Mucosa of gallbladder (tissue), 1 donor: ENCODE data around the gene DNAH2. TPM values are rescaled to one million over a fixed set of nuclear protein-coding genes. Genes with fewer than 3 reads are reported as not detected.

Source experiments
- DNase-seq: peaks from one replicate; pipeline ENCODE4 v3.0.0-alpha.2; 2020; ENCODE audit warnings: low spot score
- total RNA-seq: library from RNA; stranded (reverse); gene quantifications from one replicate; pipeline ENCODE4 v1.2.1, GENCODE V29; 2021
- donor health status: DM: no; HTN: no; CAD: no.

DNAH2 gene
- total RNA-seq, 1 donor from 2014 or later = 0.95 TPM

GRCh38 chr17:7818746-7819645 is 101.5 kb downstream of the DNAH2 start:
- DNase-seq = no peak

- no peak for DNase-seq
These were observed 102.7 kb downstream of the DNAH2 start for GRCh38 chr17:7820231-7820630.

GRCh38 chr17:7822126-7822525 is 104.6 kb downstream of the DNAH2 start:
- DNase-seq = no peak

- no peak for DNase-seq
These were observed 106.0 kb downstream of the DNAH2 start for GRCh38 chr17:7823581-7824001.

GRCh38 chr17:7824021-7824924 is 106.7 kb downstream of the DNAH2 start:
- no peak for DNase-seq

- no peak for DNase-seq
These were observed 107.9 kb downstream of the DNAH2 start for GRCh38 chr17:7825206-7825990.

GRCh38 chr17:7830616-7831015 is 113.1 kb downstream of the DNAH2 start:
- DNase-seq = no peak

- no peak for DNase-seq
These were observed 113.7 kb downstream of the DNAH2 start for GRCh38 chr17:7831233-7831632.

GRCh38 chr17:7832431-7832830 is 114.9 kb downstream of the DNAH2 start:
- no peak for DNase-seq

GRCh38 chr17:7833011-7833794 is 115.7 kb downstream of the DNAH2 start:
- no peak for DNase-seq

GRCh38 chr17:7833795-7834541 is 116.4 kb downstream of the DNAH2 start, which contains the start of gene KDM6B:
KDM6B (plus strand) TSS chr17:7834217; CDS start chr17:7845555, 11,338 bp downstream.
- DNase-seq = peak; percentile 94

GRCh38 chr17:7834542-7834956 is 117.0 kb downstream of the DNAH2 start:
- peak; percentile 52 for DNase-seq

GRCh38 chr17:7834957-7835813 is 117.6 kb downstream of the DNAH2 start:
- DNase-seq = peak; percentile 95

GRCh38 chr17:7835814-7836595 is 118.5 kb downstream of the DNAH2 start:
- DNase-seq = peak; percentile 72

GRCh38 chr17:7836596-7837407 is 119.3 kb downstream of the DNAH2 start:
- peak; percentile 93 for DNase-seq

- DNase-seq = no peak
These were observed 120.0 kb downstream of the DNAH2 start for GRCh38 chr17:7837408-7838088.
